GM19240 (cell line): ENCODE results near the gene GADD45B.
A peak's percentile ranks its signal among the peaks of the same experiment; 100 is the strongest.

Source experiments
- DNase-seq: peaks from one replicate; pipeline ENCODE4 v3.0.0; 2011; ENCODE audit warnings: low spot score; ENCODE audit not compliant: insufficient read length

Gene GADD45B, protein sequence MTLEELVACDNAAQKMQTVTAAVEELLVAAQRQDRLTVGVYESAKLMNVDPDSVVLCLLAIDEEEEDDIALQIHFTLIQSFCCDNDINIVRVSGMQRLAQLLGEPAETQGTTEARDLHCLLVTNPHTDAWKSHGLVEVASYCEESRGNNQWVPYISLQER

GRCh38 chr19:2475702-2476450 lies at the start of gene GADD45B:
Gene GADD45B, plus strand, starts transcription at chr19:2476127. Its CDS starts 232 bp downstream, at chr19:2476359.
- DNase-seq, result peak; percentile 91

DNA sequence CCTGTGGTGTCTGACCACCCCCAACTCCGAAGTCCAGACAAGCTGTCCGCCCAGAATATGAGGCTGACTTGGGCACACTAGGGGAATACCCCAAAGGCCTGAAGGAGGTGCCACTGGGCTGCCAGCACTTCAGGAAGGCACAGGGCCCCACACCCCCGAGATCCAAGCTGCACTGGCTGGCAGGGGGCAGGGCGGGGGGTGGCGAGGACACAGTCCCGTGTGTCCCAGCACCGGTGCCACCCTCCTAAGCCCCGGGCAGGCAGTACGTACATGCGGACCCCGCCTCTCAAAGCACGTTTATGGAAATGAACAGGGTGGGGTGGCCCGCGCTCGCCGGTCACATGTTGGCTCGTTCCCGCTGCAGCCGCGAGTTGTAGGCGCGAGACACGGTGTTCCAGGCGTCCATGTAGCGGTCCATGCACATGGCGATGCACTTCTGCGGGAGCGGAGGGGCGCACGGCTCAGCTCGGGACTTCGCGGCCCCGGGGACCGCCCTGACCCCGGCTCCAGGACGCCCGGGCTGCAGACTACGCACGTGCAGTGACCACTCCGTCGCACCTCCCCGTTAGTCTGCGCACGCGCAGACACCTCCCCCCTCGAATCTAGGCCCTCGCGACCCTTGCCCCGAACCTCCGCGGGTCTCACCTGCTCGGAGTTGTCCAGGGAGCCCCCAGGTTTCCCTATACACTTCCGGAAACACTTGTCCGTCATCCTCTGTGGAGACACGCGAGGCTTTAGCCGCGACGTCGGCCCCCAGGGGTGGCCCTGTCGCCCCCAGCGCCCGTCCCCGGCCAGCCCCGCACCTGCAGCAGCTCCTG lies 49.1 kb upstream of the GADD45B start:
- peak; percentile 80 for DNase-seq

DNA sequence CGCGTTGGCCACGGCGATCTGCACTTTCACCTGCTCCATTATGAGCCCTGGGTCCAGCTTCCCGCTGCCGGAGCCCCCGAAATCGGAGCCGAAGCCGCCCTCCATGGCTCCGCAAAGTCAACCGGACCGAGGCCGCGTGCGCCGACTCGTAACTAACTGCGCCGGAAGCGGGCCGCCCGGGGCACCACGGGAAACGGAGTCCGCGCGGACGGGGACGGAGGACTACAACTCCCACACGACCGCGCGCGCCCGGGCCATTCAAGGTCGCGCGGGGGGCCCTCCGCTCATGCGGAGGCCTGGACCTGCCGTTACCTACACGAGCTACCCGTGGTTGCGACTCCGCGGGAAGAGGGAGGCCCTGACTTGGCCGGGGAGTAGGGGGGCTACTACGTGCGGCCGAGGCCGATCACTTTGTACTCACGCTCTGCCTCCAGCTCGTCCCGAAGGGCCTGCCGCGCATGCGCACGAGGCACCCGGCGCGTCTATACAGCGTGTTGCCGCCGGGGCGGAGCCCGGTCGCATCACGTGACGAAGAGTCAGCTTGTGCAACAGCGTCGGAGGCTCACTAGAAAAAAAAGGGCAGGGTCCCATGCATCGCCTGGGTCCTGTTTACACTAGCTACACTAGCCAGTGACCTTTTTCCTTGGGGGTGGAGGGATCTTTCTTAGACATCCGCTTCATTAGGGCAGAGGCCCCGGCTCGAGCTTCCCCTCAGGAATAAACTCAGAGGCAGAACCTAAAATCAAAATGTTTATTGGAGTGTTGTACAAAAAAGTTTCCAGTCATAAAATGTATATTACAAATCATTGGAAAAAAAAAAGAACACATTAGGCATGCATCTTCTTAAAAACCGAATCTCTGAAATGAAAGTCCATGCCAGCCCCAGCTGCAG lies 48.3 kb upstream of the GADD45B start, which contains the start of gene TIMM13:
Gene TIMM13, minus strand, starts transcription at position 158 of the 892 bp plus-strand sequence. Its CDS starts 53 bp downstream, at position 105.
- DNase-seq, result peak; percentile 99

DNA sequence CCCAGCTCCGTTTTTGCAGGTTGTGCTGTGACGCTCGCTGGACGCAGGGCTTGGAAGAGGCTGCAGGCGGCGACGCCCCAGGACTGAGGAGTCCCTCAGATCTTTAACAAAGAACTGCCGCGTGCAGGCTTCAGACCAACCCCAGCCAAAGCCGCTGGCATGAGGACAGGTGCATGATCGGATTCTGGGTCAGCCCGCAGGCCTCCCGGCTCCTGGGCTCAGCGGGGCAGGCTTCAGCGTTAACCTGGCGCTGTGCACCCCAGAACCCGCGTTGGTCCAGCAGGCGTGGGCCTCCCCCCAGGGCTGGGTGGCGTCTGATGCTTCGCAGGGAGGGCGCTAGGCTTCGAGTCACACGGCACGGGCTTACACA lies 47.6 kb upstream of the GADD45B start:
- DNase-seq, result no peak

- DNase-seq, result no peak
Measured at GRCh38 chr19:2428756-2429711, 46.9 kb upstream of the GADD45B start.

DNA sequence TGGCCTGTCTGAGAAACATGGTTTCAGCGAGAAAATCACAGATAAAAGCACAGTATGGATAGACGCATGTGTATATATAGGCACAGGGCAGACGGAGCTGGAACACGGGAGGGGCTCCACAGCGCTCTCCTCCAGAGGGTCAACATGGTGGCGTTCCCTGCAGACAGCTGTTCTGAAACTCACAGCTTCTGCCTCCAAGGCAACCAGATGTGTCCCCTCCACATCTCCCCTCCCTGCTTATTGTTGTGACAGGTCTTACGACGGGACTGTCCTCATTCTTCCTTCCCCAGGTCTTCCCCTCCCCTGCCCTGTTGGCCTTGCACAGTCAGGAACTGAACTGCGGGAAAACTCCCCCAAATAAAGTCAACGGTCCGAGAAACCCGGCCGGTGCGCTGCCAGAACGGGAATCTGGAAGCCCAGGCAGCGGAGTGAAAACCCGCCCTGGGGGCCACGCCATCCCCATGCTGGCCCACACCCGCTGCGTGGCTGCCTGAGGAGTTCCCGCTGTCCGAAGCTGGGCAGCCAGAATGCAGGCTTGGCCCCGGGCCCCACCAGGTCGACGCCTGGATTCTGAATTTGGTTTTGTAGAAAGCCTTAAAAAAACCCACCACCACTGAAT lies 45.9 kb upstream of the GADD45B start:
- no peak for DNase-seq

DNA sequence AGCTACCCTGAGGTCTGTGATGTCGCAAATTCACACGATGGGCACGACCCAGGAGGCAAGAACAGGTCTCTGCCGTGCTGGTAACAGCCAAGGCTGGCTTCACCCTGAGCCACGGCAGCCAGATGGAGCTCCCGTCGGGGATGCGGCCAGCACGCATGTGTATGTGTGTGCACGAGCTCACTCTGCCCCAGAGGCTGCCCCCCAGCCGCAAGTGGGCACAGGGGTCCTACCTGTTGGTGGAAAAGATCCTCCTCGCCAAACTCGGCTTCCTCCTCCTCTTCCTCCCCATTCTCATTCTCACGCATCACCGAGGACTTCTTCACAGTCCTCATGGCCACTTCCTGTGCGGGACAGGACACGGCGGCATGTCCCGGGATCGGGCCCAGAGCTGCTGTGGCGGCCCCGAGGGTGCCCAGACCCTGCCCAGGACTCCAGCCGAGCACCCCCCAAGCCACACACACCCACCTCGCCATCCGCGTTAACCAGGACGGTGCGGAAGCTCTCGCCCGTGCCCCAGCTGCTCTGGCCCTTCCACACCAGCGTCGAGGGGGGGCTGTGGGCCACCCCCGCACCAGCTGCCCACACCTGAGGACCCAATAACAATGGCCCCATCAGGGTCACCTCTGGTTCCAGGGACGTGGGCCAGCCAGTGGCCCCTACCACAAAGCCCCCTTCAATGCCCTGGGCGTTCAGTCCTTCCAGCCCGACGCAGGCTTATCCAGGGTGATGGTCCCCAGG lies 44.4 kb upstream of the GADD45B start:
- no peak for DNase-seq

- no peak for DNase-seq
Measured at GRCh38 chr19:2432131-2432848, 43.6 kb upstream of the GADD45B start.

DNA sequence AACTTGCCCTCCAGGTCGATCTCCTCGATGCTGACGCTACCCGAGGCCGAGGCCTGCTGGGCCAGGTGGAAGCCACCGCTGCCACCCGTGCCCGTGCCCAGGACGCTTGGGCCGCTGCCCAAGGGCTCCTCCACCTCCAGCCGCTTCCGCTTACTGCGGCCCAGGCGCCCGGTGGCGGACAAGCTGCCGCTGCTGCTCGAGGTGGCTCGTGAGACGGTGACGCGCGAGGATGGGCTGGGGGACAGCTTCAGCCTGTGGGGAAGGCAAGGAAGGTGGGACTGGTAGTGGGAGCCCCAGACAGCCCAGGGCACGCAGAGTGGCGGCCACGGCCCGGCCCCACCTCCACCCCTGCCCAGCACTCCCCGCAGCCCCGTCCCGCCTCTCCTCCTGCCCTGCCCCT lies 42.1 kb upstream of the GADD45B start:
- no peak for DNase-seq

DNA sequence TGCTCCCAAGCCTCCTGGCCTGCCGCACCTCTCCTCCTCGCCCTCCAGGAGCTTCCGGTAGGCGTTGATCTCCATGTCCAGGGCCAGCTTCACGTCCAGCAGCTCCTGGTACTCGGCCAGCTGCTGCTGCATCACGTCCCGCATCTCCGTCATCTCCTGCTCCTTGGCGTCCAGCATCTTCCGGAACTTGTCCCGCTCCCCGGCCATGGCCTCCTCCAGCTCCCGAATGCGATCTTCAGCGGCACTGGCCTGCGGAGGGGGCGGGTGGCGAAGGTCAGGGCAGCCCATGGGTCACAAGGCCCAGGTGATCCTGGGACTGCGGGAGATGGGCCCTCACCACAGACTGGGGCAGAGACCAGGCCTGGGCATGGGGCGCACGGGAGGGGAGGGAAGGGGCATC lies 41.7 kb upstream of the GADD45B start:
- no peak for DNase-seq

DNA sequence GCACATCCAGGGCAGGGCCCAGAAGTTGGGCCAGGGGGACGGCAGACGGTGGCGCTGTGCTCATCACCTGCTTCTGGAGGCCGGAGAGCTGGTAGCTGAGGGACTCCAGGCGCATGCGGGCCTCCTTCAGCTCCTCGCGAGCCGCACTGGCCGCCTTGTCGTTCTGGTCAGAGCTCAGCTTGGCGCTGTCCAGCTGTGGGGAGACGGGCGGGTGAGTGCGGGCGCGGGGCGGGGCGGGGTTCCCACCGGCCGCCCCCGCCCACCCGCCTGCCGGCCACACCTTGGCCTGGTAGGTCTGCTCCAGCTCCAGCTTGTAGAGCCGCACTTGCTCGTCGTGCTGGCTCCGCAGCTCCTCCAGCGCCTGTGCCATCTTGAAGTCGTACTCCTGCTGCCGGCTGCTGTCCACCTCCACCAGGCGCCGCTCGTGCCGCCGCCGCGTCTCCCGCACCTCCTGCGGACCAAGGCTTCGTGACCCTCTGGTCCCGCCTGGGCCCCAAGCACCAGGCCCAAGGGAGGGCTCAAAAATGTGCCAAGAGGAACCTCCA lies 41.1 kb upstream of the GADD45B start:
- DNase-seq, result no peak

- no peak for DNase-seq
Measured at GRCh38 chr19:2436384-2436783, 39.5 kb upstream of the GADD45B start.

- no peak for DNase-seq
Measured at GRCh38 chr19:2436926-2437325, 39.0 kb upstream of the GADD45B start.

DNA sequence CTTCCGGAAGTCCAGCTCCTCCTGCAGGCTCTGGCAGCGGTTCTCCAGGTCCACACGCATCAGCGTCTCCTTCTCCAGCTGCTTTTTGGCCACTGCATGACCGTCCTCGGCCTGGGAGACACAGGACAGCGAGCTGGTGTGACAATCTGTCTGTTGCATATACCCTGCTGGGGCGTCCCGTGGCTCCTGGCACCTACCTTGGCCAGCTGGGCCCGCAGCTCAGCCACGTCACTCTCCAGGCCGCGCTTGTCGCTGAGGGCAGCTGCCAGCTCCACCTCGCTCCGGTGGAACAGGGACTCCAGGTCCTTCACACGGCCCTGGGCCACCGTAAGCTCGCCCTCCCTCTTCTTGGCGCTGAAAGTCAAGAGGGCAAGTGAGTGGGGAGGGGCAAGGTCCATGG lies 37.7 kb upstream of the GADD45B start:
- DNase-seq, result no peak

DNA sequence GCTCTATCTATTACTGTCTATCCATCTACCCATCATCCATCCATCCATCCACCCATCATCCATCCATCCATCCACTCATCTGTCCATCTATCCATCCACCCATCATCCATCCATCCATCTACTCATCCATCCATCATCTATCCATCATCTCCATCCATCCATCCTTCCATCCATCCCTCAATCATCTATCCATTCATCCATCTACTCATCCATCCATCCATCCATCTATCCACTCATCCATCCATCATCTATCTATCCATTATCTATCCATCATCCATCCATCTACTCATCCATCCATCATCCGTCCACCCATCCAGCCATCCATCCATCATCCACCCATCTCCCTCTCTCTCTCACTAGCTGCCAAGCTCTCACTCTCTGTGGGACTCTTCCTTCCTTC lies 35.4 kb upstream of the GADD45B start:
- DNase-seq, result no peak

DNA sequence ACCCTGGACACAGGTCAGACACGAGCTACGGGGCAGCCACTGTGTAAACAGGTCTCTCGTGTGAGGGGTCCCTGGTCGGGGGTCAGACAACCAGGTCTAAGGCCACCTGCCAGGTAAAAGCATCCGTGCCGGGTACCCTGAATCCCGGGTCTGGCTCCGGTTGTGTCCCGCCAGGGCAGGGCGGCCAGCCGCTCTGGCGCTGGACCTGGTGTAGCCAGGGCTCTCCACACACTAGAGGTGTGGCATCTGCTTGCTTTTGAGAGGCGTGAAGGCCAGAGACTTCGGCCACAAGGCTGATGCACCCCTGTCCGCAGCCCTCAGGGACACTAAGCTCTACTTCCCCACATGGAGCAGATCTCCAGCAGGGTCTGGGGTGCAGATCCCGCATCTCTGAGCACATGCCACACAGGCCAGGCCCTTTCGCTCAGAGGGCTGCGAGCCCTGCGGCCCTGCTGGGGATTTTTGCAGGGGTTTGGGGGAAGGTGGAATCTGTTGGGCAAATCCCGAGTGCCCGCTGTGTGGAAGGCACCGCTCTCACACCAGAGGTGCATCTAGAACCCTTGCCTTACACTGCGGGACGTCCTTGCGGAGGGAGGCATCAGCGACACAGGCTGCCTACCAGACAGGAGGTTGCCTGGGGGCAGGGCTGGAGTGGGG lies 34.7 kb upstream of the GADD45B start:
- DNase-seq, result no peak

- DNase-seq, result no peak
Measured at GRCh38 chr19:2443116-2443784, 32.7 kb upstream of the GADD45B start.
